ENCODE results near the gene SOCS3. TPM values are rescaled to one million over a fixed set of nuclear protein-coding genes. Genes with fewer than 3 reads are reported as not detected.
A peak's percentile ranks its signal among the peaks of the same experiment; 100 is the strongest.

The SOCS3 gene
- total RNA-seq, 1 donor, result 70.0 TPM

DNA sequence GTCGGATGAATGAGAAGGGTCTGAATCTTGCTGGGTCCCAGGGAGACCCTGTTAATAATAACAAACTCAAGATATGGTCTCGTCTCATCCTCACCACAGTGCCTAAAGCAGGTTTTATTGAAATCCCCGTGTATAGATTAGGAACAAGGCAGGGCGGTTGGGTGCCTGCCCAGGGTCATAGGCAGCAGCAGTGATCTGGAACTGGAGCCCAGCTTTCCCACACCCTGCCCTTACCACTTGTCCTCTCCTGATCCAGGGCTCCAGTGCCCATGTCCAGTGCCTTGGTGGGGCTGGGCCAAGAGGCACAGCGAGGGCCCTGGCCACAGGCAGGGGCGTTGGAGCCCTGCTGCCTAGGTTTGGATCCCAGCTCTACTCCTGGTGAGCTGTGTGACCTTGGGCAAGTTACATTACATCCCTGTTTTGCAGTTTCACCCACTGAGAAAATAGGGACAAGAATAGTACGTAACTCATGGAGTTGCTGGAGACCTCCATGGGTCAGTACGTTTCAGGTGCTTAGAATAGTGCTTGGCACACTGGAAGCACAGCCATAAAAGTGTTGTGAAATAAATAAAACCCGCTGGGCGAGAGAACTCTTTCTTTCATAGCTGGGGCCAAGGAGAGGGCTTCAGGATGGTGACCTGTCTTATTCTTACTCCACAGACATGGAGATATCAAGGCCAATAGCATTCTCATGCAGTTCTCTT is 13.9 kb downstream of the SOCS3 start:
- TF ChIP-seq, protein P1, sequence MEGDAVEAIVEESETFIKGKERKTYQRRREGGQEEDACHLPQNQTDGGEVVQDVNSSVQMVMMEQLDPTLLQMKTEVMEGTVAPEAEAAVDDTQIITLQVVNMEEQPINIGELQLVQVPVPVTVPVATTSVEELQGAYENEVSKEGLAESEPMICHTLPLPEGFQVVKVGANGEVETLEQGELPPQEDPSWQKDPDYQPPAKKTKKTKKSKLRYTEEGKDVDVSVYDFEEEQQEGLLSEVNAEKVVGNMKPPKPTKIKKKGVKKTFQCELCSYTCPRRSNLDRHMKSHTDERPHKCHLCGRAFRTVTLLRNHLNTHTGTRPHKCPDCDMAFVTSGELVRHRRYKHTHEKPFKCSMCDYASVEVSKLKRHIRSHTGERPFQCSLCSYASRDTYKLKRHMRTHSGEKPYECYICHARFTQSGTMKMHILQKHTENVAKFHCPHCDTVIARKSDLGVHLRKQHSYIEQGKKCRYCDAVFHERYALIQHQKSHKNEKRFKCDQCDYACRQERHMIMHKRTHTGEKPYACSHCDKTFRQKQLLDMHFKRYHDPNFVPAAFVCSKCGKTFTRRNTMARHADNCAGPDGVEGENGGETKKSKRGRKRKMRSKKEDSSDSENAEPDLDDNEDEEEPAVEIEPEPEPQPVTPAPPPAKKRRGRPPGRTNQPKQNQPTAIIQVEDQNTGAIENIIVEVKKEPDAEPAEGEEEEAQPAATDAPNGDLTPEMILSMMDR (IDR thresholded peaks at IDR 0.05; ENCODE audit: insufficient read depth, low read depth, low read length), result no peak
- no peak overlapping the region for H3K4me3 ChIP-seq (ENCODE audit: low read depth, low read length)
- DNase-seq (ENCODE audit: low read depth), result no peak

GRCh38 chr17:78345172-78345571 is 14.7 kb downstream of the SOCS3 start:
- DNase-seq (ENCODE audit: low read depth), result no peak
- no peak overlapping the region for H3K4me3 ChIP-seq (ENCODE audit: low read depth, low read length)
- TF ChIP-seq, protein P1 (IDR thresholded peaks at IDR 0.05; ENCODE audit: insufficient read depth, low read depth, low read length), result no peak

- DNase-seq (ENCODE audit: low read depth), result peak; percentile 20
- no peak overlapping the region for H3K4me3 ChIP-seq (ENCODE audit: low read depth, low read length)
- TF ChIP-seq, protein P1 (IDR thresholded peaks at IDR 0.05; ENCODE audit: insufficient read depth, low read depth, low read length), result no peak
Observed at GRCh38 chr17:78344666-78345065, 15.2 kb downstream of the SOCS3 start.

DNA sequence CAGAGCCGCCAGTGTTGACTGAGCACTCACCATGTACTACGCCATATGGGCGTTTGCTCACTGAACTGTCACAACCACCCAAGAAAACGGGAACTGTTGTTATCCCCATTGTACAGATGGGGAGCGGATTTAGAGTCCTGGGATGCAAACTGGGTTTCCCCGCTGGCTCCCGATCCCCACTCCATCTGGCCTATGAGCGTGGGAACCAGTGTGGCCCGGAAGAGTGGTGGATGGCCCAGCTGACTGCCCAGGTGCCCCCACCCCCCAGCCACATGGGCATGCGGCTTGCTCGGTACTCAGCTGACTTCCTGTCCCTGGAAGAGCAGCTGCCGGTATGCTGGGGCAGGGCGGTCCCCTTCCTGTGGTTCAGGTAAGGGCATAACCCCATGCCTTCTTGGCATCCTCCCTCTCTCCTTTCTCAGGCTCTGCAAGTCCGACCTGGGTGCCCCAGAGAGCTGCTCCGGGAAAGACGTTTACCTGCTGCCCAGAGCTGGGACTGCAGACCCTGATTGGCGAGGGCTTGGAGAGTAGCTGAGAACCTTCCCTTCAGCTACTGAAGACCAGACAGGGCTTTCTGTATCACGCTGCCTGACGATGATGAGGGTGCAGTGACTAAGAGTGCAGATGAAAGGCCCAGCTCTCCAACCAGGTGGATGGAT is 16.2 kb downstream of the SOCS3 start:
- peak; percentile 20 for DNase-seq (ENCODE audit: low read depth)
- TF ChIP-seq, protein P1 (IDR thresholded peaks at IDR 0.05; ENCODE audit: insufficient read depth, low read depth, low read length), result no peak
- H3K4me3 ChIP-seq (ENCODE audit: low read depth, low read length), result no peak overlapping the region

DNA sequence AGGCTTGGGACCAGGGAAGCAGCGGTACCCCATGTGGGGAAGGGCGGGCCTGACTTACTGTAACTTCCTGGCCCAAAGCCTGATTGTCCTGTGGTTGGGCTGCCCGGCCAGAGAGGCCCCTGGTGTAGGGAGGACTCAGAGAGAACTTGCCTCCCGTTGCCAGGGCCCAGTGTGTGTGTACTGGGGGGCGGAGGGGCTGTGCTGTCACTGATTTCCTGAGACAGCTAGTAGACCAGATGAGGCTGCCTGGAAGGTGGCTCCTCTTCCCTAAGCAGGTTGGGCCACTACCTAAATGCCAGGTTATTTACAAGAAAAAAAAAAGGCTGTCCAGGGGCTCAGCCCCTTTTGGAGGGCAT is 16.7 kb downstream of the SOCS3 start:
- TF ChIP-seq, protein P1 (IDR thresholded peaks at IDR 0.05; ENCODE audit: insufficient read depth, low read depth, low read length), result no peak
- no peak overlapping the region for H3K4me3 ChIP-seq (ENCODE audit: low read depth, low read length)
- DNase-seq (ENCODE audit: low read depth), result peak; percentile 91

- peak overlapping the region; percentile 37 for H3K4me3 ChIP-seq (ENCODE audit: low read depth, low read length)
- DNase-seq (ENCODE audit: low read depth), result peak; percentile 84
Observed at GRCh38 chr17:78342449-78343186, 17.3 kb downstream of the SOCS3 start.

More at GRCh38 chr17:78342449-78343186, 17.3 kb downstream of the SOCS3 start:
- TF ChIP-seq, protein P1 (IDR thresholded peaks at IDR 0.05; ENCODE audit: insufficient read depth, low read depth, low read length), result no peak

All from fibroblast of villous mesenchyme (primary cell).